IMR-90 (cell line): ENCODE results near the gene SORL1. TPM values are rescaled to one million over a fixed set of nuclear protein-coding genes. Genes with fewer than 3 reads are reported as not detected.

Source experiments
- ATAC-seq: fragments of 200-7000 bp; cut with Tn5 transposase; 2 replicates; pipeline ENCODE4 v1.9.1; 2020; ENCODE audit warnings: low read depth, mild to moderate bottlenecking, moderate library complexity
- BruUV-seq: library from RNA; stranded (reverse); fragments of 400-500 nt; replicated peaks from 2 replicates; lab custom pipeline; 2021; lab: Mats Ljungman, UMichigan
- CTCF ChIA-PET: fragments of 300-600 bp; formaldehyde crosslinking; extraction: SDS; loops from one replicate; lab custom pipeline; 2021; ENCODE audit warnings: antibody characterized with exemption; lab: Yijun Ruan, JAX
- POLR2A ChIA-PET: fragments of 300-600 bp; sonication (Branson Sonifier 250); formaldehyde crosslinking; loops from one replicate; lab custom pipeline; 2022; ENCODE audit warnings: antibody characterized with exemption; ENCODE audit not compliant: unreplicated experiment; lab: Charles Lee
- DNase-seq: peaks from one replicate; pipeline ENCODE4 v3.0.0; 2013
- H2AFZ ChIP-seq: replicated peaks from 2 replicates; pipeline ENCODE3; 2013; ENCODE audit warnings: low read length, mild to moderate bottlenecking; ENCODE audit not compliant: poor library complexity
- H2AK5ac ChIP-seq: 2 replicates; pipeline ENCODE4 v1.6.1; 2013; ENCODE audit warnings: low read depth, low read length, inconsistent platforms
- H2AK9ac ChIP-seq: replicated peaks from 2 replicates; pipeline ENCODE3; 2013; ENCODE audit warnings: mild to moderate bottlenecking, low read depth, low read length, moderate library complexity; ENCODE audit not compliant: poor library complexity
- H2BK120ac ChIP-seq: 2 replicates; pipeline ENCODE4 v1.6.1; 2013; ENCODE audit warnings: low read depth, low read length, inconsistent platforms
- H2BK15ac ChIP-seq: 3 replicates; pipeline ENCODE4 v1.6.1; 2013; ENCODE audit warnings: low read depth, low read length, inconsistent platforms
- H2BK20ac ChIP-seq: 2 replicates; pipeline ENCODE4 v1.6.1; 2013; ENCODE audit warnings: low read depth, mild to moderate bottlenecking, inconsistent platforms, low read length, moderate library complexity
- H2BK5ac ChIP-seq: 2 replicates; pipeline ENCODE4 v1.6.1; 2013; ENCODE audit warnings: mild to moderate bottlenecking, low read depth, low read length, inconsistent platforms; ENCODE audit not compliant: poor library complexity, severe bottlenecking
- H3K14ac ChIP-seq: replicated peaks from 2 replicates; pipeline ENCODE4 v1.6.1; 2013; ENCODE audit warnings: low read depth, low read length, inconsistent platforms
- H3K18ac ChIP-seq: 2 replicates; pipeline ENCODE4 v1.6.1; 2013; ENCODE audit warnings: low read depth, low read length, control low read depth
- H3K23ac ChIP-seq: 2 replicates; pipeline ENCODE4 v1.6.1; 2013; ENCODE audit warnings: low read depth, low read length, inconsistent platforms
- H3K27ac ChIP-seq: 2 replicates; pipeline ENCODE4 v1.5.1; 2013; ENCODE audit warnings: mild to moderate bottlenecking, control low read depth, low read length; ENCODE audit not compliant: insufficient read depth
- H3K27me3 ChIP-seq: 2 replicates; pipeline ENCODE4 v1.6.1; 2013; ENCODE audit warnings: low read length; ENCODE audit not compliant: control insufficient read depth, insufficient read depth
- H3K36me3 ChIP-seq: 2 replicates; pipeline ENCODE4 v1.6.1; 2013; ENCODE audit warnings: low read length, mixed read lengths; ENCODE audit not compliant: control insufficient read depth, insufficient read depth
- H3K4ac ChIP-seq: 2 replicates; pipeline ENCODE4 v1.6.1; 2013; ENCODE audit warnings: low read depth, low read length, inconsistent platforms
- H3K4me1 ChIP-seq: 2 replicates; pipeline ENCODE4 v1.6.1; 2013; ENCODE audit warnings: low read length, mixed read lengths; ENCODE audit not compliant: control insufficient read depth, insufficient read depth
- H3K4me2 ChIP-seq: 2 replicates; pipeline ENCODE4 v1.6.1; 2013; ENCODE audit warnings: low read depth, mild to moderate bottlenecking, control low read depth, low read length, moderate library complexity
- H3K4me3 ChIP-seq: 2 replicates; pipeline ENCODE4 v1.5.1; 2013; ENCODE audit warnings: low read depth, mild to moderate bottlenecking, control low read depth, low read length, moderate library complexity; ENCODE audit not compliant: insufficient read depth
- H3K56ac ChIP-seq: 2 replicates; pipeline ENCODE4 v1.6.1; 2013; ENCODE audit warnings: low read length, inconsistent platforms; ENCODE audit not compliant: insufficient read depth; ENCODE audit errors: extremely low read depth
- H3K79me1 ChIP-seq, 2 experiments: 2 replicates each; pipeline ENCODE4 v1.6.1; 2013; ENCODE audit warnings: low read length in 2 of 2, inconsistent platforms in 1 of 2, low read depth in 1 of 2
- H3K9ac ChIP-seq: 2 replicates; pipeline ENCODE4 v1.6.1; 2013; ENCODE audit warnings: low read depth, low read length, control low read depth
- H3K9me1 ChIP-seq: 2 replicates; pipeline ENCODE4 v1.6.1; 2013; ENCODE audit warnings: low read length, inconsistent platforms; ENCODE audit not compliant: insufficient read depth
- H3K9me3 ChIP-seq: 2 replicates; pipeline ENCODE4 v1.6.1; 2013; ENCODE audit warnings: low read length; ENCODE audit not compliant: control insufficient read depth, insufficient read depth
- H4K20me1 ChIP-seq: 2 replicates; pipeline ENCODE4 v1.6.1; 2013; ENCODE audit warnings: low read length, inconsistent platforms; ENCODE audit not compliant: insufficient read depth
- H4K5ac ChIP-seq: 2 replicates; pipeline ENCODE4 v1.6.1; 2013; ENCODE audit warnings: mild to moderate bottlenecking, low read depth, low read length, control low read depth
- H4K8ac ChIP-seq, 2 experiments: 2 replicates each; pipeline ENCODE4 v1.6.1; 2013; ENCODE audit warnings: low read depth in 2 of 2, low read length in 2 of 2, control low read depth in 1 of 2, inconsistent platforms in 1 of 2
- H4K91ac ChIP-seq: 2 replicates; pipeline ENCODE4 v1.6.1; 2013; ENCODE audit warnings: low read depth, low read length, inconsistent platforms; ENCODE audit not compliant: insufficient read depth
- CEBPB ChIP-seq: IDR thresholded peaks from 2 replicates; pipeline ENCODE4 v1.6.1; 2012; ENCODE audit warnings: low read depth, low read length, improper control_type of control experiment
- FOS ChIP-seq: fragments of 150-350 bp; IDR thresholded peaks from 2 replicates; pipeline ENCODE4 v1.6.1; 2016; ENCODE audit warnings: low read depth, low read length
- RCOR1 ChIP-seq: IDR thresholded peaks from 2 replicates; pipeline ENCODE4 v1.6.1; 2012; ENCODE audit warnings: mild to moderate bottlenecking, low read length, improper control_type of control experiment; ENCODE audit not compliant: insufficient replicate concordance
- SMC3 ChIP-seq: fragments of 150-350 bp; IDR thresholded peaks from 2 replicates; pipeline ENCODE4 v1.6.1; 2016; ENCODE audit warnings: low read depth, mild to moderate bottlenecking, antibody characterized with exemption, low read length, moderate library complexity
- WGBS, 2 experiments: methylation state at CpG; one replicate each; pipeline versions ENCODE4 v1.1.5 to v1.1.7; 2013; ENCODE audit warnings: missing lambda C conversion rate in 2 of 2; ENCODE audit not compliant: insufficient read length in 1 of 2; ENCODE audit errors: extremely low coverage in 2 of 2; 5-methylcytosine and 5-hydroxymethylcytosine counted together
- dilution Hi-C: fragments of 300-500 bp; cut with HindIII; formaldehyde crosslinking; loops from one replicate; pipeline ENCODE4 v1.14.3; 2018; ENCODE audit warnings: low sequenced_read_pairs; ENCODE audit not compliant: unreplicated experiment
- in situ Hi-C: fragments of 300-500 bp; cut with MboI; formaldehyde crosslinking; loops from 3 replicates; pipeline ENCODE4 v1.14.3; 2019; ENCODE audit warnings: low sequenced_read_pairs, inconsistent platforms, mixed read lengths
- intact Hi-C: fragments of 100-400 bp; cut with micrococcal nuclease; formaldehyde crosslinking; loops from 2 replicates; pipeline ENCODE4 v1.10.0; 2022
- polyA plus RNA-seq, 3 experiments: library from polyadenylated mRNA; depleted of rRNA; stranded (reverse); fragments of >200 nt; gene quantifications; 2 replicates each; pipeline ENCODE4 v1.2.3, GENCODE V29; 2012; ENCODE audit warnings: low replicate concordance in 1 of 3
- total RNA-seq: library from RNA; depleted of rRNA; stranded (reverse); fragments of >200 nt; gene quantifications from 2 replicates; pipeline ENCODE4 v1.2.3, GENCODE V29; 2012
- TF ChIP-seq, protein P1 (sequence below): fragments of 150-350 bp; IDR thresholded peaks from 2 replicates; pipeline ENCODE4 v1.6.1; 2017; ENCODE audit warnings: mild to moderate bottlenecking, antibody characterized with exemption, low read length, low read depth

Gene SORL1
- total and polyA plus RNA-seq, 2 of the 4 experiments (the other 2 are of a cell fraction) = 1.0 to 2.0 TPM

DNA sequence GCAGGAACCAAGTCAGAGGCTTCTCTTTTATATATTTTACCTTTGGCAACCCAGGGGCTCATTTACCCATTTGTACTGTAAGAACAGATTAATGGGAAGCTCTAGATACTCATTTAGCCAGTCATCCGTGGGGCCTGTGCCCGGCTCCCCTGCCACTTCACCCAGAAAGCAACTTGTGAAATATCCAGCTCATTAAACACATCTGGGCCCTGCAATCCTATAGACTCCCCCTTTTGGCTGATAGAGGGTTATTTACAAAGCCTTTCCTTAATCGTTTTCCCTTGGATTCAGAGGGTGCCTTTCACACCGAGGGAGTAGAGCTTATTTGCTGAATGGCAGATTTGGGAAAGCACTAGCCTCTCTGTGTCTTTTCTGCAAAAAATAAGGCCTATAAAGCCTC, 119.4 kb downstream of the SORL1 start:
- no peak for ATAC-seq
- H3K4me1 ChIP-seq = peaks cover 7% of the 10 kb centered on the region; the same call in 1 of the 2 replicates
- no peak overlapping the region for H3K23ac ChIP-seq
- H3K27ac ChIP-seq = no peak overlapping the region
- in situ Hi-C loops = no loop called here
- no peak overlapping the region for H4K91ac ChIP-seq
- WGBS, 2 experiments = no CpG with 5 or more reads among the region's 4 CpGs
- no peak overlapping the region for H3K4me3 ChIP-seq
- H3K9me3 ChIP-seq = no peaks in the 10 kb centered on the region
- no peaks in the 10 kb centered on the region for H3K9me1 ChIP-seq
- H2BK15ac ChIP-seq = no peak overlapping the region
- H2AK5ac ChIP-seq = no peak overlapping the region
- DNase-seq = no peak
- no peak overlapping the region for H3K4ac ChIP-seq
- H2BK5ac ChIP-seq = no peak overlapping the region
- no peak overlapping the region for H3K14ac ChIP-seq
- H3K56ac ChIP-seq = no peak overlapping the region
- H2BK20ac ChIP-seq = no peak overlapping the region
- H3K79me1 ChIP-seq = no peaks in the 10 kb centered on the region
- no peak overlapping the region for H2BK120ac ChIP-seq
- peaks cover 2% of the 10 kb centered on the region; the same call in 1 of the 2 replicates for H3K27me3 ChIP-seq
- no peaks in the 10 kb centered on the region for H3K36me3 ChIP-seq
- intact Hi-C loops = no loop called here
- CTCF ChIA-PET = no interaction called here
- dilution Hi-C loops = no loop called here
- H4K8ac ChIP-seq = no peak overlapping the region
- H3K18ac ChIP-seq = no peak overlapping the region
- no peaks in the 10 kb centered on the region for H4K20me1 ChIP-seq
- TF ChIP-seq FOS (no peak), SMC3 (no peak), RCOR1 (no peak), CEBPB (no peak)
- TF ChIP-seq, protein P1, sequence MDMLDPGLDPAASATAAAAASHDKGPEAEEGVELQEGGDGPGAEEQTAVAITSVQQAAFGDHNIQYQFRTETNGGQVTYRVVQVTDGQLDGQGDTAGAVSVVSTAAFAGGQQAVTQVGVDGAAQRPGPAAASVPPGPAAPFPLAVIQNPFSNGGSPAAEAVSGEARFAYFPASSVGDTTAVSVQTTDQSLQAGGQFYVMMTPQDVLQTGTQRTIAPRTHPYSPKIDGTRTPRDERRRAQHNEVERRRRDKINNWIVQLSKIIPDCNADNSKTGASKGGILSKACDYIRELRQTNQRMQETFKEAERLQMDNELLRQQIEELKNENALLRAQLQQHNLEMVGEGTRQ = no peak
- no TSS peak for BruUV-seq
- H2AFZ ChIP-seq = no peak overlapping the region
- H3K4me2 ChIP-seq = no peak overlapping the region
- H2AK9ac ChIP-seq = no peak overlapping the region
- POLR2A ChIA-PET = no interaction called here
- no peak overlapping the region for H4K5ac ChIP-seq
- no peak overlapping the region for H3K9ac ChIP-seq
